HEK293 (cell line): ENCODE data around the gene PTGIR.

ENCODE experiments used
- AEBP2 ChIP-seq: fragments of 450-650 bp; formaldehyde crosslinking; IDR thresholded peaks from 2 replicates; pipeline ENCODE4 v1.5.1; 2016; ENCODE audit warnings: missing biosample characterization, missing genetic modification characterization, borderline replicate concordance
- FEZF1 ChIP-seq: fragments of 450-650 bp; formaldehyde crosslinking; IDR thresholded peaks from 2 replicates; pipeline ENCODE4 v1.5.1; 2016; ENCODE audit warnings: missing biosample characterization, missing genetic modification characterization
- GLI4 ChIP-seq: fragments of 450-650 bp; formaldehyde crosslinking; IDR thresholded peaks from 2 replicates; pipeline ENCODE4 v1.5.1; 2016; ENCODE audit warnings: missing biosample characterization, missing genetic modification characterization
- GLIS1 ChIP-seq: fragments of 450-650 bp; formaldehyde crosslinking; IDR thresholded peaks from 2 replicates; pipeline ENCODE4 v1.5.1; 2016; ENCODE audit warnings: missing biosample characterization, missing genetic modification characterization
- HOXC10 ChIP-seq: sonication (generic); formaldehyde crosslinking; IDR thresholded peaks from 2 replicates; pipeline ENCODE4 v1.8.1; 2023; ENCODE audit warnings: mild to moderate bottlenecking, missing genetic modification reagents
- SALL2 ChIP-seq: fragments of 450-650 bp; formaldehyde crosslinking; IDR thresholded peaks from 2 replicates; pipeline ENCODE4 v1.5.0; 2017; ENCODE audit warnings: missing biosample characterization, mild to moderate bottlenecking, missing genetic modification characterization, borderline replicate concordance
- SCRT1 ChIP-seq: fragments of 450-650 bp; formaldehyde crosslinking; IDR thresholded peaks from 2 replicates; pipeline ENCODE4 v1.5.1; 2016; ENCODE audit warnings: missing biosample characterization, missing genetic modification characterization, borderline replicate concordance
- SP3 ChIP-seq: fragments of 450-650 bp; formaldehyde crosslinking; IDR thresholded peaks from 2 replicates; pipeline ENCODE4 v1.5.1; 2016; ENCODE audit warnings: missing biosample characterization, missing genetic modification characterization
- ZFHX2 ChIP-seq: fragments of 450-650 bp; formaldehyde crosslinking; conservative IDR thresholded peaks from 2 replicates; pipeline ENCODE4 v1.5.1; 2016; ENCODE audit warnings: missing biosample characterization, missing genetic modification characterization
- ZFP3 ChIP-seq: fragments of 450-650 bp; formaldehyde crosslinking; IDR thresholded peaks from 2 replicates; pipeline ENCODE4 v1.5.1; 2016; ENCODE audit warnings: low read depth, missing biosample characterization, missing genetic modification characterization
- ZNF10 ChIP-seq: fragments of 450-650 bp; formaldehyde crosslinking; IDR thresholded peaks from 2 replicates; pipeline ENCODE4 v1.5.1; 2017; ENCODE audit warnings: missing biosample characterization, missing genetic modification characterization
- ZNF133 ChIP-seq: fragments of 450-650 bp; formaldehyde crosslinking; IDR thresholded peaks from 2 replicates; pipeline ENCODE4 v1.5.1; 2016; ENCODE audit warnings: missing biosample characterization, missing genetic modification characterization
- ZNF2 ChIP-seq: fragments of 450-650 bp; formaldehyde crosslinking; IDR thresholded peaks from 2 replicates; pipeline ENCODE4 v1.5.1; 2016; ENCODE audit warnings: missing biosample characterization, missing genetic modification characterization
- ZNF239 ChIP-seq: fragments of 450-650 bp; formaldehyde crosslinking; IDR thresholded peaks from 2 replicates; pipeline ENCODE4 v1.5.1; 2016; ENCODE audit warnings: missing biosample characterization, missing genetic modification characterization
- ZNF266 ChIP-seq: fragments of 450-650 bp; formaldehyde crosslinking; IDR thresholded peaks from 2 replicates; pipeline ENCODE4 v1.5.1; 2016; ENCODE audit warnings: missing biosample characterization, missing genetic modification characterization, low read depth
- ZNF416 ChIP-seq: fragments of 450-650 bp; formaldehyde crosslinking; IDR thresholded peaks from 2 replicates; pipeline ENCODE4 v1.5.1; 2016; ENCODE audit warnings: missing biosample characterization, missing genetic modification characterization
- ZNF426 ChIP-seq: fragments of 450-650 bp; formaldehyde crosslinking; IDR thresholded peaks from 2 replicates; pipeline ENCODE4 v1.5.1; 2017; ENCODE audit warnings: missing biosample characterization, missing genetic modification characterization, mild to moderate bottlenecking, inconsistent platforms, moderate library complexity
- ZNF473 ChIP-seq: fragments of 450-650 bp; formaldehyde crosslinking; IDR thresholded peaks from 2 replicates; pipeline ENCODE4 v1.5.1; 2017; ENCODE audit warnings: missing biosample characterization, missing genetic modification characterization
- ZNF596 ChIP-seq: fragments of 450-650 bp; IDR thresholded peaks from 2 replicates; pipeline ENCODE4 v1.5.0; 2018; ENCODE audit warnings: missing biosample characterization, mild to moderate bottlenecking, missing genetic modification characterization, moderate library complexity
- ZNF701 ChIP-seq: fragments of 450-650 bp; formaldehyde crosslinking; IDR thresholded peaks from 2 replicates; pipeline ENCODE4 v1.5.1; 2016; ENCODE audit warnings: missing biosample characterization, missing genetic modification characterization
- ZNF777 ChIP-seq: fragments of 450-650 bp; formaldehyde crosslinking; IDR thresholded peaks from 2 replicates; pipeline ENCODE4 v1.5.1; 2017; ENCODE audit warnings: missing biosample characterization, missing genetic modification characterization, borderline replicate concordance
- ZNF785 ChIP-seq: fragments of 450-650 bp; formaldehyde crosslinking; IDR thresholded peaks from 2 replicates; pipeline ENCODE4 v1.5.1; 2016; ENCODE audit warnings: missing biosample characterization, missing genetic modification characterization
- ZNF843 ChIP-seq: fragments of 450-650 bp; formaldehyde crosslinking; IDR thresholded peaks from 2 replicates; pipeline ENCODE4 v1.5.1; 2016; ENCODE audit warnings: missing biosample characterization, missing genetic modification characterization
- ZSCAN5A ChIP-seq: fragments of 450-650 bp; formaldehyde crosslinking; IDR thresholded peaks from 2 replicates; pipeline ENCODE4 v1.5.1; 2016; ENCODE audit warnings: missing biosample characterization, missing genetic modification characterization
- TF ChIP-seq, protein P1 (sequence below): fragments of 450-650 bp; formaldehyde crosslinking; IDR thresholded peaks from 2 replicates; pipeline ENCODE4 v1.5.1; 2016; ENCODE audit warnings: missing biosample characterization, missing genetic modification characterization
- TF ChIP-seq, protein P2 (sequence below): fragments of 450-650 bp; formaldehyde crosslinking; conservative IDR thresholded peaks from 2 replicates; pipeline ENCODE4 v1.5.1; 2016; ENCODE audit warnings: low read depth, missing biosample characterization, missing genetic modification characterization
- TF ChIP-seq, protein P3 (sequence below): fragments of 450-650 bp; formaldehyde crosslinking; IDR thresholded peaks from 2 replicates; pipeline ENCODE4 v1.5.1; 2016; ENCODE audit warnings: missing biosample characterization, missing genetic modification characterization
- TF ChIP-seq, protein P4 (sequence below): fragments of 450-650 bp; formaldehyde crosslinking; IDR thresholded peaks from 2 replicates; pipeline ENCODE4 v1.5.1; 2017; ENCODE audit warnings: missing biosample characterization, missing genetic modification characterization

The PTGIR gene

GRCh38 chr19:46639358-46640182 lies 14.7 kb upstream of the PTGIR start (continued):
- TF ChIP-seq ZNF596 (tag by site-specific recombination) (no peak), ZNF473 (no peak), SP3 (tag by site-specific recombination) (peak; percentile 61), ZNF416 (no peak), ZFP3 (tag by site-specific recombination) (no peak), SCRT1 (tag by site-specific recombination) (no peak), AEBP2 (tag by site-specific recombination) (no peak), GLI4 (tag by site-specific recombination) (no peak), ZNF2 (tag by site-specific recombination) (no peak), ZNF266 (tag by site-specific recombination) (no peak), ZNF701 (tag by site-specific recombination) (no peak), SALL2 (tag by site-specific recombination) (no peak), ZFHX2 (tag by site-specific recombination) (no peak), ZNF133 (no peak), GLIS1 (tag by site-specific recombination) (peak; percentile 17; the same call in 1 of the 2 replicates), ZSCAN5A (tag by site-specific recombination) (no peak), ZNF785 (tag by site-specific recombination) (no peak), ZNF426 (no peak), ZNF239 (tag by site-specific recombination) (no peak), ZNF843 (tag by site-specific recombination) (no peak), FEZF1 (tag by site-specific recombination) (no peak), ZNF10 (tag by site-specific recombination) (peak; percentile 96), HOXC10 (CRISPR knock-in tag) (no peak), ZNF777 (tag by site-specific recombination) (peak; percentile 44)
- TF ChIP-seq, protein P1, sequence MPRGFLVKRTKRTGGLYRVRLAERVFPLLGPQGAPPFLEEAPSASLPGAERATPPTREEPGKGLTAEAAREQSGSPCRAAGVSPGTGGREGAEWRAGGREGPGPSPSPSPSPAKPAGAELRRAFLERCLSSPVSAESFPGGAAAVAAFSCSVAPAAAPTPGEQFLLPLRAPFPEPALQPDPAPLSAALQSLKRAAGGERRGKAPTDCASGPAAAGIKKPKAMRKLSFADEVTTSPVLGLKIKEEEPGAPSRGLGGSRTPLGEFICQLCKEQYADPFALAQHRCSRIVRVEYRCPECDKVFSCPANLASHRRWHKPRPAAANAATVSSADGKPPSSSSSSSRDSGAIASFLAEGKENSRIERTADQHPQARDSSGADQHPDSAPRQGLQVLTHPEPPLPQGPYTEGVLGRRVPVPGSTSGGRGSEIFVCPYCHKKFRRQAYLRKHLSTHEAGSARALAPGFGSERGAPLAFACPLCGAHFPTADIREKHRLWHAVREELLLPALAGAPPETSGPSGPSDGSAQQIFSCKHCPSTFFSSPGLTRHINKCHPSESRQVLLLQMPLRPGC (tag by site-specific recombination): no peak
- TF ChIP-seq, protein P2, sequence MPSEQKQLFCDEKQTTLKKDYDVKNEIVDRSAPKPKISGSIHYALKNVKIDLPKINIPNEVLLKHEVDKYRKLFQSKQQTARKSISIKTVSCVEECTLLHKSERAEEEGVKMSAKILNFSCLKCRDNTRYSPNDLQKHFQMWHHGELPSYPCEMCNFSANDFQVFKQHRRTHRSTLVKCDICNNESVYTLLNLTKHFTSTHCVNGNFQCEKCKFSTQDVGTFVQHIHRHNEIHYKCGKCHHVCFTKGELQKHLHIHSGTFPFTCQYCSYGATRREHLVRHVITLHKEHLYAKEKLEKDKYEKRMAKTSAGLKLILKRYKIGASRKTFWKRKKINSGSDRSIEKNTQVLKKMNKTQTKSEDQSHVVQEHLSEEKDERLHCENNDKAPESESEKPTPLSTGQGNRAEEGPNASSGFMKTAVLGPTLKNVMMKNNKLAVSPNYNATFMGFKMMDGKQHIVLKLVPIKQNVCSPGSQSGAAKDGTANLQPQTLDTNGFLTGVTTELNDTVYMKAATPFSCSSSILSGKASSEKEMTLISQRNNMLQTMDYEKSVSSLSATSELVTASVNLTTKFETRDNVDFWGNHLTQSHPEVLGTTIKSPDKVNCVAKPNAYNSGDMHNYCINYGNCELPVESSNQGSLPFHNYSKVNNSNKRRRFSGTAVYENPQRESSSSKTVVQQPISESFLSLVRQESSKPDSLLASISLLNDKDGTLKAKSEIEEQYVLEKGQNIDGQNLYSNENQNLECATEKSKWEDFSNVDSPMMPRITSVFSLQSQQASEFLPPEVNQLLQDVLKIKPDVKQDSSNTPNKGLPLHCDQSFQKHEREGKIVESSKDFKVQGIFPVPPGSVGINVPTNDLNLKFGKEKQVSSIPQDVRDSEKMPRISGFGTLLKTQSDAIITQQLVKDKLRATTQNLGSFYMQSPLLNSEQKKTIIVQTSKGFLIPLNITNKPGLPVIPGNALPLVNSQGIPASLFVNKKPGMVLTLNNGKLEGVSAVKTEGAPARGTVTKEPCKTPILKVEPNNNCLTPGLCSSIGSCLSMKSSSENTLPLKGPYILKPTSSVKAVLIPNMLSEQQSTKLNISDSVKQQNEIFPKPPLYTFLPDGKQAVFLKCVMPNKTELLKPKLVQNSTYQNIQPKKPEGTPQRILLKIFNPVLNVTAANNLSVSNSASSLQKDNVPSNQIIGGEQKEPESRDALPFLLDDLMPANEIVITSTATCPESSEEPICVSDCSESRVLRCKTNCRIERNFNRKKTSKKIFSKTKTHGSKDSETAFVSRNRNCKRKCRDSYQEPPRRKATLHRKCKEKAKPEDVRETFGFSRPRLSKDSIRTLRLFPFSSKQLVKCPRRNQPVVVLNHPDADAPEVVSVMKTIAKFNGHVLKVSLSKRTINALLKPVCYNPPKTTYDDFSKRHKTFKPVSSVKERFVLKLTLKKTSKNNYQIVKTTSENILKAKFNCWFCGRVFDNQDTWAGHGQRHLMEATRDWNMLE (tag by site-specific recombination): no peak
- TF ChIP-seq, protein P3, sequence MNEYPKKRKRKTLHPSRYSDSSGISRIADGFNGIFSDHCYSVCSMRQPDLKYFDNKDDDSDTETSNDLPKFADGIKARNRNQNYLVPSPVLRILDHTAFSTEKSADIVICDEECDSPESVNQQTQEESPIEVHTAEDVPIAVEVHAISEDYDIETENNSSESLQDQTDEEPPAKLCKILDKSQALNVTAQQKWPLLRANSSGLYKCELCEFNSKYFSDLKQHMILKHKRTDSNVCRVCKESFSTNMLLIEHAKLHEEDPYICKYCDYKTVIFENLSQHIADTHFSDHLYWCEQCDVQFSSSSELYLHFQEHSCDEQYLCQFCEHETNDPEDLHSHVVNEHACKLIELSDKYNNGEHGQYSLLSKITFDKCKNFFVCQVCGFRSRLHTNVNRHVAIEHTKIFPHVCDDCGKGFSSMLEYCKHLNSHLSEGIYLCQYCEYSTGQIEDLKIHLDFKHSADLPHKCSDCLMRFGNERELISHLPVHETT: no peak
- TF ChIP-seq, protein P4, sequence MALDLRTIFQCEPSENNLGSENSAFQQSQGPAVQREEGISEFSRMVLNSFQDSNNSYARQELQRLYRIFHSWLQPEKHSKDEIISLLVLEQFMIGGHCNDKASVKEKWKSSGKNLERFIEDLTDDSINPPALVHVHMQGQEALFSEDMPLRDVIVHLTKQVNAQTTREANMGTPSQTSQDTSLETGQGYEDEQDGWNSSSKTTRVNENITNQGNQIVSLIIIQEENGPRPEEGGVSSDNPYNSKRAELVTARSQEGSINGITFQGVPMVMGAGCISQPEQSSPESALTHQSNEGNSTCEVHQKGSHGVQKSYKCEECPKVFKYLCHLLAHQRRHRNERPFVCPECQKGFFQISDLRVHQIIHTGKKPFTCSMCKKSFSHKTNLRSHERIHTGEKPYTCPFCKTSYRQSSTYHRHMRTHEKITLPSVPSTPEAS (tag by site-specific recombination): 0 out of 2 replicates have a peak, but pooled peaks have one; percentile 17
